ENCODE measurements around the gene SLC25A18. TPM values are rescaled to one million over a fixed set of nuclear protein-coding genes. Genes with fewer than 3 reads are reported as not detected.
"Not testable (repeated sequence)": the region's sequence is repeated elsewhere in the genome, so short reads cannot be mapped to it uniquely, and the experiment has no call there.

The SLC25A18 gene
- total RNA-seq, 1 experiment from 2014 or later, result 2.1 TPM

DNA sequence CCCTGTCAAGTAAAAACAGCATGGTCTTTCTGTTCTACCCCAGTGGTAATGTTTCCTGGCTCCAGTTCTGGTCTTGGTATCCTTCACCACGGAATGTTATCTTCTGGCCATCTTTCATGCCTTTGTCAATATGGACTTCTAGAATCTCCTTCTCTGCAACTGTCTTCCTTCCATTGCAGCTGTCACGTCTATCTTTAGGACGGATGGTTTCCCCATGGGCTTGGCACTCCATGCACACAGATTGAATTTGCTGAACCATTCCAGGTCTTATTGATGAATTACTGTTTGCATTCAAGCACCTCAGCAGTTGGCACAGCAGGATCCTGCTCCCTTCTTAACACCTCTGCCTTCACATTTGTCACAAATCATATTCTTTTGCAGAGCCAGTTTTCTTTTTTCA, 44.9 kb upstream of the SLC25A18 start:
- ChIA-PET POLR2A (no interaction called here), CTCF (no interaction called here)
- ATAC-seq (no peak), DNase-seq (ENCODE audit: low spot score) (no peak)
- peak overlapping the region; percentile 24 for H3K27ac Mint-ChIP-seq
- H3K27me3 Mint-ChIP-seq (ENCODE audit: low read depth), result no peaks in the 10 kb centered on the region
- no peaks in the 10 kb centered on the region for H3K9me3 Mint-ChIP-seq
- H3K4me1 Mint-ChIP-seq, result no peaks in the 10 kb centered on the region
- peaks cover 68% of the 10 kb centered on the region for H3K36me3 Mint-ChIP-seq
- H3K4me3 Mint-ChIP-seq, result no peak overlapping the region
- TF ChIP-seq, protein P1, sequence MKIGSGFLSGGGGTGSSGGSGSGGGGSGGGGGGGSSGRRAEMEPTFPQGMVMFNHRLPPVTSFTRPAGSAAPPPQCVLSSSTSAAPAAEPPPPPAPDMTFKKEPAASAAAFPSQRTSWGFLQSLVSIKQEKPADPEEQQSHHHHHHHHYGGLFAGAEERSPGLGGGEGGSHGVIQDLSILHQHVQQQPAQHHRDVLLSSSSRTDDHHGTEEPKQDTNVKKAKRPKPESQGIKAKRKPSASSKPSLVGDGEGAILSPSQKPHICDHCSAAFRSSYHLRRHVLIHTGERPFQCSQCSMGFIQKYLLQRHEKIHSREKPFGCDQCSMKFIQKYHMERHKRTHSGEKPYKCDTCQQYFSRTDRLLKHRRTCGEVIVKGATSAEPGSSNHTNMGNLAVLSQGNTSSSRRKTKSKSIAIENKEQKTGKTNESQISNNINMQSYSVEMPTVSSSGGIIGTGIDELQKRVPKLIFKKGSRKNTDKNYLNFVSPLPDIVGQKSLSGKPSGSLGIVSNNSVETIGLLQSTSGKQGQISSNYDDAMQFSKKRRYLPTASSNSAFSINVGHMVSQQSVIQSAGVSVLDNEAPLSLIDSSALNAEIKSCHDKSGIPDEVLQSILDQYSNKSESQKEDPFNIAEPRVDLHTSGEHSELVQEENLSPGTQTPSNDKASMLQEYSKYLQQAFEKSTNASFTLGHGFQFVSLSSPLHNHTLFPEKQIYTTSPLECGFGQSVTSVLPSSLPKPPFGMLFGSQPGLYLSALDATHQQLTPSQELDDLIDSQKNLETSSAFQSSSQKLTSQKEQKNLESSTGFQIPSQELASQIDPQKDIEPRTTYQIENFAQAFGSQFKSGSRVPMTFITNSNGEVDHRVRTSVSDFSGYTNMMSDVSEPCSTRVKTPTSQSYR (CRISPR knock-in tag; IDR thresholded peaks at IDR 0.05), result no peak
- TF ChIP-seq FOXJ3 (CRISPR knock-in tag; IDR thresholded peaks at IDR 0.05; ENCODE audit: borderline replicate concordance) (no peak), CREB1 (CRISPR knock-in tag; IDR thresholded peaks at IDR 0.05) (no peak), SP1 (CRISPR knock-in tag; conservative IDR thresholded peaks at IDR 0.05) (no peak), NR3C1 (CRISPR knock-in tag; conservative IDR thresholded peaks at IDR 0.05; ENCODE audit: low read depth) (no peak), NFATC4 (CRISPR knock-in tag; IDR thresholded peaks at IDR 0.05) (no peak), ZNF396 (CRISPR knock-in tag; IDR thresholded peaks at IDR 0.05; ENCODE audit: borderline replicate concordance) (no peak)
- TF ChIP-seq, protein P2, sequence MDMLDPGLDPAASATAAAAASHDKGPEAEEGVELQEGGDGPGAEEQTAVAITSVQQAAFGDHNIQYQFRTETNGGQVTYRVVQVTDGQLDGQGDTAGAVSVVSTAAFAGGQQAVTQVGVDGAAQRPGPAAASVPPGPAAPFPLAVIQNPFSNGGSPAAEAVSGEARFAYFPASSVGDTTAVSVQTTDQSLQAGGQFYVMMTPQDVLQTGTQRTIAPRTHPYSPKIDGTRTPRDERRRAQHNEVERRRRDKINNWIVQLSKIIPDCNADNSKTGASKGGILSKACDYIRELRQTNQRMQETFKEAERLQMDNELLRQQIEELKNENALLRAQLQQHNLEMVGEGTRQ (CRISPR knock-in tag; IDR thresholded peaks at IDR 0.05), result no peak
- TF ChIP-seq, protein P3, sequence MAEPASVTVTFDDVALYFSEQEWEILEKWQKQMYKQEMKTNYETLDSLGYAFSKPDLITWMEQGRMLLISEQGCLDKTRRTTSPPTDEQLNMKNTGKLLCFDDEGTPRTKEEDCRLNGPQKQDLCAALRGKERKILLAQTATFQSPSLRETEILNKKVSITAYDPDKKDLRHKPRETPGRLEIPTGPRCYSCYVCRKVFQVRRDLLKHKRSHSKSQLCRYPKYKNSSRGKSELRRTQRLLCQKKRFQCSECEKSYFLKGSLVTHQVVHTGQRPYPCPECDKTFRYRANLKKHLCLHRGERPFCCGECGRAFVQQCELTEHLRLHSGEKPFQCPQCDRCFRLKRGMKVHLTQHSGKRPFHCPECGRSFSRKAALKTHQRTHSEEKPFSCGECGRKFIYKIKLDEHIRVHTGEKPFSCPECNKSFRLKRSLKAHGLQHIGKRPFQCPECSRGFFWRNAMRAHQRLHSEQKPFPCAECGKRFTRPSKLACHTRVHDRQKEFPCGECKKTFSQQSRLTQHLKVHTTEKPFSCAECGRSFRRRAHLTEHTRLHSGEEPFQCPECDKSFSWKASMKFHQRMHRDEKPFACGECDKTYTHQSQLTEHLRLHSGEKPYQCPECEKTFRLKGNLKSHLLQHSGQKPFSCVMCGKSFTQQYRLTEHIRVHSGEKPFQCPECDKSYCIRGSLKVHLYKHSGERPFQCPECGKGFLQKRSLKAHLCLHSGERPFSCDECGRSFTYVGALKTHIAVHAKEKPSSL (CRISPR knock-in tag; conservative IDR thresholded peaks at IDR 0.05), result no peak
- TF ChIP-seq, protein P4, sequence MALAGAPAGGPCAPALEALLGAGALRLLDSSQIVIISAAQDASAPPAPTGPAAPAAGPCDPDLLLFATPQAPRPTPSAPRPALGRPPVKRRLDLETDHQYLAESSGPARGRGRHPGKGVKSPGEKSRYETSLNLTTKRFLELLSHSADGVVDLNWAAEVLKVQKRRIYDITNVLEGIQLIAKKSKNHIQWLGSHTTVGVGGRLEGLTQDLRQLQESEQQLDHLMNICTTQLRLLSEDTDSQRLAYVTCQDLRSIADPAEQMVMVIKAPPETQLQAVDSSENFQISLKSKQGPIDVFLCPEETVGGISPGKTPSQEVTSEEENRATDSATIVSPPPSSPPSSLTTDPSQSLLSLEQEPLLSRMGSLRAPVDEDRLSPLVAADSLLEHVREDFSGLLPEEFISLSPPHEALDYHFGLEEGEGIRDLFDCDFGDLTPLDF (CRISPR knock-in tag; IDR thresholded peaks at IDR 0.05), result no peak

DNA sequence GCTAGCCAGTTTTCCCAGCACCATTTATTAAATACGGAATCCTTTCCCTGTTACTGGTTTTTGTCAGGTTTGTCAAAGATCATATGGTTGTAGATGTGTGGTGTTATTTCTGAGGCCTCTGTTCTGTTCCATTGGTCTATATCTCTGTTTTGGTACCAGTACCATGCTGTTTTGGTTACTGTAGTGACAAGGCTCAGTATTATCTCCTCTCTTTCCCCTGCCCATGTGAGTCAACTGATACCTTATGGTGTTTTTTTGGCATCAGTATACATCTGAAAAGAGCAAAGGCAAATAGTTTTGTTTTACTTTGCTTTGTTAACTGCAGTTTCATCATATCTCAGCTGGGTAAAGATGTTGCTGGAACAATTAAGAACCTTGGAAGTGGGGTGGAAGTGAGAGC, 41.3 kb upstream of the SLC25A18 start:
- H3K27ac Mint-ChIP-seq, result 0 out of 2 replicates have a peak overlapping the region, but pooled peaks have one; percentile 10
- peaks cover 70% of the 10 kb centered on the region for H3K36me3 Mint-ChIP-seq

DNA sequence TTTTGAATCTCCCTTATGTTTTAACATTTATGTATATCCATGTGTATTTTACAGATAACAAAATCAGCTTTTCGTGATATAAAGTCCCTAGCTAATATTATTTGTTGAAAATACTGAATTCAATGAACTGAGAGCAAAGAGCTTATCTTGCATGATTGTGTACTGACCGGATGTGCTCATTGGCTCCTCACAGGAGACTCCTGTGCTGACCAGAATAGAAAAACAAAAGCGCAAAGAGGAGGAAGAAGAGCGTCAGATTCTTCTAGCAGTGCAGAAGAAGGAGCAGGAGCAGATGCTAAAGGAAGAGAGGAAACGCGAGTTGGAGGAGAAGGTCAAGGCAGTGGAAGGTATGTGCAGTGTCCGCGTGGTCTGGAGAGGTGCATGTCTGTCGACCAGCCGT, 39.4 kb upstream of the SLC25A18 start:
- ATAC-seq (no peak), DNase-seq (ENCODE audit: low spot score) (no peak)
- CTCF ChIA-PET, result interaction anchor here (0.7 kb wide), 1 partner anchor 352 kb away, joined by 3 read pairs; no protein-coding TSS in a partner anchor
- H3K4me3 Mint-ChIP-seq, result no peak overlapping the region
- H3K27ac Mint-ChIP-seq, result peak overlapping the region; percentile 57; the same call in 1 of the 2 replicates
- no peaks in the 10 kb centered on the region for H3K9me3 Mint-ChIP-seq
- POLR2A ChIA-PET, result no interaction called here
- H3K27me3 Mint-ChIP-seq (ENCODE audit: low read depth), result no peaks in the 10 kb centered on the region
- peaks cover 1% of the 10 kb centered on the region; the same call in 1 of the 2 replicates for H3K4me1 Mint-ChIP-seq
- H3K36me3 Mint-ChIP-seq, result peaks cover 69% of the 10 kb centered on the region
- TF ChIP-seq, protein P5, sequence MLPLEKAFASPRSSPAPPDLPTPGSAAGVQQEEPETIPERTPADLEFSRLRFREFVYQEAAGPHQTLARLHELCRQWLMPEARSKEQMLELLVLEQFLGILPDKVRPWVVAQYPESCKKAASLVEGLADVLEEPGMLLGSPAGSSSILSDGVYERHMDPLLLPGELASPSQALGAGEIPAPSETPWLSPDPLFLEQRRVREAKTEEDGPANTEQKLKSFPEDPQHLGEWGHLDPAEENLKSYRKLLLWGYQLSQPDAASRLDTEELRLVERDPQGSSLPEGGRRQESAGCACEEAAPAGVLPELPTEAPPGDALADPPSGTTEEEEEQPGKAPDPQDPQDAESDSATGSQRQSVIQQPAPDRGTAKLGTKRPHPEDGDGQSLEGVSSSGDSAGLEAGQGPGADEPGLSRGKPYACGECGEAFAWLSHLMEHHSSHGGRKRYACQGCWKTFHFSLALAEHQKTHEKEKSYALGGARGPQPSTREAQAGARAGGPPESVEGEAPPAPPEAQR (CRISPR knock-in tag; IDR thresholded peaks at IDR 0.05), result no peak
- TF ChIP-seq, protein P6, sequence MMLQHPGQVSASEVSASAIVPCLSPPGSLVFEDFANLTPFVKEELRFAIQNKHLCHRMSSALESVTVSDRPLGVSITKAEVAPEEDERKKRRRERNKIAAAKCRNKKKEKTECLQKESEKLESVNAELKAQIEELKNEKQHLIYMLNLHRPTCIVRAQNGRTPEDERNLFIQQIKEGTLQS (CRISPR knock-in tag; conservative IDR thresholded peaks at IDR 0.05), result no peak
- TF ChIP-seq, protein P7, sequence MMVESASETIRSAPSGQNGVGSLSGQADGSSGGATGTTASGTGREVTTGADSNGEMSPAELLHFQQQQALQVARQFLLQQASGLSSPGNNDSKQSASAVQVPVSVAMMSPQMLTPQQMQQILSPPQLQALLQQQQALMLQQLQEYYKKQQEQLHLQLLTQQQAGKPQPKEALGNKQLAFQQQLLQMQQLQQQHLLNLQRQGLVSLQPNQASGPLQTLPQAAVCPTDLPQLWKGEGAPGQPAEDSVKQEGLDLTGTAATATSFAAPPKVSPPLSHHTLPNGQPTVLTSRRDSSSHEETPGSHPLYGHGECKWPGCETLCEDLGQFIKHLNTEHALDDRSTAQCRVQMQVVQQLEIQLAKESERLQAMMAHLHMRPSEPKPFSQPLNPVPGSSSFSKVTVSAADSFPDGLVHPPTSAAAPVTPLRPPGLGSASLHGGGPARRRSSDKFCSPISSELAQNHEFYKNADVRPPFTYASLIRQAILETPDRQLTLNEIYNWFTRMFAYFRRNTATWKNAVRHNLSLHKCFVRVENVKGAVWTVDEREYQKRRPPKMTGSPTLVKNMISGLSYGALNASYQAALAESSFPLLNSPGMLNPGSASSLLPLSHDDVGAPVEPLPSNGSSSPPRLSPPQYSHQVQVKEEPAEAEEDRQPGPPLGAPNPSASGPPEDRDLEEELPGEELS (CRISPR knock-in tag; IDR thresholded peaks at IDR 0.05), result no peak
- TF ChIP-seq, protein P8, sequence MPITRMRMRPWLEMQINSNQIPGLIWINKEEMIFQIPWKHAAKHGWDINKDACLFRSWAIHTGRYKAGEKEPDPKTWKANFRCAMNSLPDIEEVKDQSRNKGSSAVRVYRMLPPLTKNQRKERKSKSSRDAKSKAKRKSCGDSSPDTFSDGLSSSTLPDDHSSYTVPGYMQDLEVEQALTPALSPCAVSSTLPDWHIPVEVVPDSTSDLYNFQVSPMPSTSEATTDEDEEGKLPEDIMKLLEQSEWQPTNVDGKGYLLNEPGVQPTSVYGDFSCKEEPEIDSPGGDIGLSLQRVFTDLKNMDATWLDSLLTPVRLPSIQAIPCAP (CRISPR knock-in tag; IDR thresholded peaks at IDR 0.05), result no peak
- TF ChIP-seq TEAD1 (CRISPR knock-in tag; IDR thresholded peaks at IDR 0.05), result no peak
- TF ChIP-seq HMGA2 (CRISPR knock-in tag; IDR thresholded peaks at IDR 0.05), result no peak
- TF ChIP-seq JUN (CRISPR knock-in tag; IDR thresholded peaks at IDR 0.05), result no peak
- no peak for TF ChIP-seq ZBTB21 (CRISPR knock-in tag; IDR thresholded peaks at IDR 0.05; ENCODE audit: borderline replicate concordance)
- TF ChIP-seq ZNF219 (CRISPR knock-in tag; IDR thresholded peaks at IDR 0.05; ENCODE audit: borderline replicate concordance), result no peak
- TF ChIP-seq MYBL2 (CRISPR knock-in tag; IDR thresholded peaks at IDR 0.05), result no peak

More for the DNA sequence above, 41.3 kb upstream of the SLC25A18 start:
- H3K9me3 Mint-ChIP-seq; H3K4me3 Mint-ChIP-seq; CTCF ChIA-PET; DNase-seq (ENCODE audit: low spot score); H3K27me3 Mint-ChIP-seq (ENCODE audit: low read depth); H3K4me1 Mint-ChIP-seq; ATAC-seq; POLR2A ChIA-PET: not testable (repeated sequence)
